Activated naive CD4-positive, alpha-beta T cell treated with anti-CD3 and anti-CD28 coated beads for 36 hours (primary cell): ENCODE results near the gene PATJ. TPM values are rescaled to one million over a fixed set of nuclear protein-coding genes. Genes with fewer than 3 reads are reported as not detected.
A peak's percentile ranks its signal among the peaks of the same experiment; 100 is the strongest.

Experiments
- CTCF ChIA-PET: fragments of 350-600 bp; sonication (Branson Sonifier 250); formaldehyde crosslinking; loops from one replicate; lab custom pipeline; 2021; ENCODE audit warnings: antibody characterized with exemption; lab: Charles Lee
- DNase-seq: peaks from one replicate; pipeline ENCODE4 v3.0.0-alpha.2; 2020
- H3K27ac Mint-ChIP-seq: one replicate; pipeline ENCODE4 v1.8.0; 2021; ENCODE audit warnings: mild to moderate bottlenecking, mixed read lengths
- H3K27me3 Mint-ChIP-seq: one replicate; pipeline ENCODE4 v1.8.0; 2021; ENCODE audit warnings: low read depth, mixed read lengths
- H3K36me3 Mint-ChIP-seq: one replicate; pipeline ENCODE4 v1.8.0; 2021; ENCODE audit warnings: low read depth, mixed read lengths
- H3K4me1 Mint-ChIP-seq: one replicate; pipeline ENCODE4 v1.8.0; 2021; ENCODE audit warnings: low read depth, mixed read lengths
- H3K4me3 Mint-ChIP-seq: one replicate; pipeline ENCODE4 v1.8.0; 2021; ENCODE audit warnings: mild to moderate bottlenecking, moderate library complexity, mixed read lengths
- H3K9me3 Mint-ChIP-seq: one replicate; pipeline ENCODE4 v1.8.0; 2021; ENCODE audit warnings: mixed read lengths
- intact Hi-C: fragments of 100-400 bp; cut with micrococcal nuclease; formaldehyde crosslinking; loops from one replicate; pipeline ENCODE4 v1.15.1; 2023
- total RNA-seq, 2 experiments: library from RNA; stranded (reverse); gene quantifications; one replicate each; pipeline ENCODE4 v1.2.3, GENCODE V29; 2021

PATJ gene
- total RNA-seq, 2 experiments from 2014 or later: 13.3 to 13.5 TPM

DNA sequence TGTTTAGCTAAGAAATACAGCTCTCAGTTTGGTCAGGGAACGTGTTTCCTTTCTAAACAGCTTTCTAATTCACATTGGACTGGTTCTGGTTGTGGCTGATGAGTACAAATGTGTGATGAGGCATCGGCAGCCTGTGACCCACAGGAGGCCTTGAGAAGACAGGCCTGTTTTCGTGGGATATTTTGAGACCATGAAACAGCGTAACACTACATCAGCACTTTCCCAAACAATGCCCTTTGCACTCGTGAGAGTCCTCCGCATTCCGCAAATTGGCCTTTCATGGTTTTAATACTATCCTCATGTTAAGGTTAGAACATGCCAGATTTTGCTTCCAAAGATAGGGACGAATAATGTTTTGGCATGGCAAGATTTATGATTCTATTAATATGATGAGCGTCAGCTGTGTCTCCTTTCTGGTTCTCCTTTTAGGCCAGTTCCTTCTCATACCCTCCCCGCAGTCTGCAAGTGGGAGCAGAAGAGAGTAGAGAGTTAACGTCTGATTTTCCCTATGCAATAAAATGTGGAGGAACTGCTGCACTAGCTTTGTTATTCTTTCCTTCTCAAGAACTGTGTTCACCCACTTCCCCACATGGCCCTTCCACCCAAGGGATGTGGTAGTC is 368.0 kb downstream of the PATJ start:
- H3K9me3 Mint-ChIP-seq: no peaks in the 10 kb centered on the region
- H3K4me3 Mint-ChIP-seq: no peak overlapping the region
- H3K4me1 Mint-ChIP-seq: no peaks in the 10 kb centered on the region
- intact Hi-C loops: no loop called here
- DNase-seq: no peak
- H3K27ac Mint-ChIP-seq: no peak overlapping the region
- peaks cover 2% of the 10 kb centered on the region for H3K36me3 Mint-ChIP-seq
- no peaks in the 10 kb centered on the region for H3K27me3 Mint-ChIP-seq
- CTCF ChIA-PET: interaction anchor here (0.6 kb wide), 1 partner anchor 92 kb away, joined by 6 read pairs; no protein-coding TSS in a partner anchor

DNA sequence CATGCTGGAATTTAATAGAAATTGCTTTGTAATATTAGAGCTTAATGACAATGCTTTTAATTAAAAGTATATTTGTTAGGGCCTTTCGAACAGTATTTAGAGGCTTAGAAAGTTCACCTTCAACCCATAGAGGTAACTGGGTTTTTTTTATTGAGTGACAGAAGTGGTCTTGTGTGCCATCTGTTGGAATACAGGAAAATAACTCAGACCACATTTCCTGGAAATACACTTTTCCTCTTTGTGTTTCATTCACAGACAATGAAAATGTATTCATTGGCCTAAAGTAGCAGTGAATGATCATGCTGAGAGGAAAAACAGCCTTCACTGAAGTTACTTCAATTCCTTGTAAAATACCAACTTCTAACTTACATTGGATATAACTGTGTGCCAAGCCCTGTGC is 368.8 kb downstream of the PATJ start:
- H3K27ac Mint-ChIP-seq: no peak overlapping the region
- intact Hi-C loops: no loop called here
- no peak overlapping the region for H3K4me3 Mint-ChIP-seq
- no peak for DNase-seq
- no peaks in the 10 kb centered on the region for H3K9me3 Mint-ChIP-seq
- no peaks in the 10 kb centered on the region for H3K27me3 Mint-ChIP-seq
- H3K4me1 Mint-ChIP-seq: no peaks in the 10 kb centered on the region
- H3K36me3 Mint-ChIP-seq: peaks cover 2% of the 10 kb centered on the region
- CTCF ChIA-PET: no interaction called here

DNA sequence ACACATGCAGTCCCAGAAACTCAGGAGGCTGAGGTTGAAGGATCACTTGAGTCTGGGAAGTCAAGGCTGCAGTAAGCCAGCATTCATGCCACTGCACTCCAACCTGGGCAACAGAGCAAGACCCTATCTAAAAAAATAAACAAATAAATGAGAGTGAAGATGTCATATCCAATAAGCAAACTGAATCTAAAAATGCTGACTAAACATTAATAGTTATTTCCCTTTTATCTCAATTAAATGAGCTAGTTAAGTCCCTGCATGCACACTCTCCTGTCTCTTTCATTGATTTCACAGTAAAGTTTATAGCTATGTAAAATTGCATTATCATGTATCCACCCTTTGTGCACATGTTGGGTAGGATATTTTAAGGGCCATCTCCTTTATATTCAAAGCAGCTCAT is 371.2 kb downstream of the PATJ start:
- Mint-ChIP-seq H3K4me3 (no peak overlapping the region), H3K36me3 (peaks cover 8% of the 10 kb centered on the region), H3K9me3 (no peaks in the 10 kb centered on the region), H3K27me3 (no peaks in the 10 kb centered on the region), H3K4me1 (no peaks in the 10 kb centered on the region), H3K27ac (no peak overlapping the region)
- DNase-seq: no peak
- intact Hi-C loops: no loop called here
- CTCF ChIA-PET: interaction anchor here (0.6 kb wide), 1 partner anchor 31 kb away, joined by 3 read pairs; no protein-coding TSS in a partner anchor

DNA sequence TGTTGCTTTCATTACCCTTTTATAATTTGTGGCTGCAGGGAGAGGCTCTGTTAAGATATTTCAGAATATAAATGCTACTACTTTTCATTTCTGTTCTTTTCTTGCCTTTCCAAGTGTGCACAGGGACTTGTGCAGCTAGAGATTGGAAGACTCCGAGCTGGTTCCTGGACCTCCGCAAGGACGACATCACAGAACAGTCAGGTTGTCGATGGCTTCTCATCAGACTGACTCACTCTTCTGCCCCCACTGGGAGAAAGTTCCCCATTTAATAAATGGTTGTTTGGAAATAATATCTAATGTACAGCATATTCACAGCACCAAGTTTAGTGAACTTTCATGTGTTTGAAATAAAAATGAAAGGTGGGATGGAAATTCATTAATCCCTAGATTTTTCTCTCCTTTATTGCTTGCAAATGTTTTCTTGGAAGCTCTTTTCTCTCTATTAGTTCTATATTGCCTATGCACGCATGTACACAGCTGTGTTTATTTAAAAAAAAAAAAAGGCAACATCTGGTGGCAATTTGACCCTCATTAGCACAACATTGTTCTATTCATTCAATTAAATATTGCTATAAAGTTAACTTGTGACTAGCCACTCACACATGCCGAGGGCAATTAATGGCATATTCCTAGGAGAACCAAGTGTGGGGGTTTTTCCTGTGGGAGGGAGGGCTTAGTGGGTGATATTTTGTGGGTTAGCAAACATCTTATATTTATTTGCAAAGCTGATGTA is 374.9 kb downstream of the PATJ start:
- H3K9me3 Mint-ChIP-seq: no peaks in the 10 kb centered on the region
- no peaks in the 10 kb centered on the region for H3K27me3 Mint-ChIP-seq
- intact Hi-C loops: no loop called here
- H3K27ac Mint-ChIP-seq: no peak overlapping the region
- H3K4me1 Mint-ChIP-seq: no peaks in the 10 kb centered on the region
- no peak overlapping the region for H3K4me3 Mint-ChIP-seq
- peaks cover 9% of the 10 kb centered on the region for H3K36me3 Mint-ChIP-seq
- CTCF ChIA-PET: interaction anchor here (0.6 to 2.1 kb wide), 5 partner anchors 14 to 290 kb away, joined by 4 to 8 read pairs (median 6); no protein-coding TSS in a partner anchor
- DNase-seq: no peak

DNA sequence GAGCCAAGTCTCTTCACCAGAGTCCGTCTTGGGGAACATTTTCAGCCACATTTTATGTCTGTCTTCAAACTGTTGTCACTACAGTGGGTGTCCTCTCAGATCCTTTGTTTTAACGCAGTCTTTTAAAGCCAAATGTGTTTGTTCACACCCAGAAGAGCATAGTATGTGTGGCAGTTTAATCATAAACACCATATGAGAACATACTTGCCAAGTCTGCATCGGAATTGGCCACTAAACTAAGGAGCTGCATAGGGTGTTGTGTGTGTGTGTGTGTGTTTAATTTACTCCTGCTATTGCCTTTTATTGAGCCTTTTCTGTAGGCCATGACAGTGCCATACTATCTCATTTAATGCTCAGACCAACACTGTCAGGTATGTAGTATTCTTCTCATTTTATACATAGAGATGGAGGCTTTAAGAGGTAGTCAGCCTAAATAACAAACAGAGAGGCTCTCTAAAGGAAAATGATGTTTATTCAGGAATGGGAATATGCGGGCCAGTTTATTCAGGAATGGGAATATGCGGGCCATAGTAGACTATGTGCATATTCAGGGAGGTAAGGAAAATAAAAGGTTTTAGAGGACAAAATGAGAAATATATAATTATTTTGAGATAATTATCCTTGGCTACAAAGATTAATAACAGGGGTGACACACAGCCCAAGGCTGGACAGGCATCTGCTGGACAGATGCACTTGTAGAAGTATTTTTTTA is 384.5 kb downstream of the PATJ start:
- Mint-ChIP-seq H3K4me3 (no peak overlapping the region), H3K27ac (no peak overlapping the region), H3K9me3 (no peaks in the 10 kb centered on the region), H3K4me1 (no peaks in the 10 kb centered on the region), H3K27me3 (no peaks in the 10 kb centered on the region), H3K36me3 (peaks cover 7% of the 10 kb centered on the region)
- no peak for DNase-seq
- intact Hi-C loops: no loop called here
- CTCF ChIA-PET: interaction anchor here (1.4 to 1.8 kb wide), 2 partner anchors 9 to 44 kb away, joined by 5 to 7 read pairs; no protein-coding TSS in a partner anchor

DNA sequence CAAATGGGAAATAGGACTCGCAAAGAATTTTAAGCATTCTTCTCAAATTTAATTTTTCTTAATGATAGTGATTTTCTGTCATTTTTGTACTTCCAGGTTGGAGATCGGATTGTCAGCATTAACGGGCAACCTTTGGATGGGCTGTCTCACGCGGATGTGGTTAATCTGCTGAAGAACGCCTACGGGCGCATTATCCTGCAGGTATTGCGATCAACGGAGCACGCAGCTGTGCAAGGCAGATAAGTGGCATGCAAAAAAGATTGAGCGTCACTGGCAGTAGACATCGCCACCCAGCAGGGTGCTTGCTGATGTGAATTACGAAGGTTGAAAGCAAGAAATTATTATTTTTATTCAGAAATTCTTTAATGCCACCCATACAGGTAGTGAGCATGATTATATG is 386.5 kb downstream of the PATJ start:
- intact Hi-C loops: no loop called here
- Mint-ChIP-seq H3K9me3 (no peaks in the 10 kb centered on the region), H3K27me3 (no peaks in the 10 kb centered on the region), H3K36me3 (peaks cover 7% of the 10 kb centered on the region), H3K27ac (no peak overlapping the region), H3K4me1 (no peaks in the 10 kb centered on the region), H3K4me3 (no peak overlapping the region)
- CTCF ChIA-PET: interaction anchor here (0.9 to 3.6 kb wide), 3 partner anchors 16 to 46 kb away, joined by 4 to 20 read pairs (median 9); no protein-coding TSS in a partner anchor
- no peak for DNase-seq

DNA sequence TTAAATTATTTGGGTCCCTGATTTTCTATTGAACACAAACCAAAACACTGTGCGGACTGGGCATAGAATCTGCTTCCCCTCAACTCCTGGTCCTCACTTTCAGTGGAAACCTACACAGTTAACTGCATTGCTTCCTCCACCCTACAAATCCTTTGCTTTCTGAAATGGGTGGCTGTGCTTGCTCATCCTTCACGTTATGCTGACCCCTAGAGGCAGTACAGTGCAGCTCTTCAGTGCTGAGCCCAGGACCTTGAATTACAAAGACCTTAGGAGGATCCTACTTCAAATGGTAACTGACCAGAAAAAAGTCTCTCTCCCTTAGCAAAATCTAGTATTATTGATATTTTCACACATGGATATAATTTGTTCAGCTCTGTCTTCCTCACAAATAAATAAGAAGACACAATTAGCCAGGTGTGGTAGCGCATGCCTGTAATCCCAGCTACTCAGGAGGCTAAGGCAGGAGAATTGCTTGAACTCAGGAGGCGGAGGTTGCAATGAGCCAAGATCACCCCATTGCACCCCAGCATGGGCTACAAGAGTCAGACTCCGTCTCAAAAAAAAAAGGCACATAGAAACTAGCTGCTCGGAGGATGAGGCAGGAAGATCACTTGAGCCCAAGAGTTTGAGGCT is 388.9 kb downstream of the PATJ start:
- Mint-ChIP-seq H3K27ac (no peak overlapping the region), H3K9me3 (no peaks in the 10 kb centered on the region), H3K4me3 (no peak overlapping the region), H3K4me1 (no peaks in the 10 kb centered on the region), H3K27me3 (no peaks in the 10 kb centered on the region), H3K36me3 (peaks cover 7% of the 10 kb centered on the region)
- peak; percentile 57 for DNase-seq
- CTCF ChIA-PET: interaction anchor here (0.6 to 3.6 kb wide), 21 partner anchors 10 to 511 kb away, joined by 3 to 20 read pairs (median 4); no protein-coding TSS in a partner anchor
- intact Hi-C loops: loop anchor here (1.0 to 10.0 kb wide), 2 partner anchors 49 to 176 kb away; no protein-coding TSS in a partner anchor

DNA sequence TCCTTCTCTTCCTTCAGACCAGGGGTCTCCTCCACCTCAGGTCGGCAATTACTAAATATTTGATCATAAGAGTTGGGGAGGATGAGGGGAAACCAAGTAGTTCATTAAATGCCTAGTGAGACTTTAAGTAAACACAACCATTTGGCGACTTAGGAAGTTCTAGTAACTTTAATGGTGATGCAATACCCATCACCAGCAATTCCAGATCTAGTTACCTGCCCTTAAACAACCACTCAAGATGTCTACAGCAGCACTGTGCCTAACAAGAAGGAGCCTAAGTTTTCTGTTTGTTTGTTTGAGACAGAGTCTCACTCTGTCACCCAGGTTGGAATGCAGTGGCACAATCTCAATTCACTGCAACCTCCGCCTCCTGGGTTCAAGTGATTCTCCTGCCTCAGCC is 395.7 kb downstream of the PATJ start:
- Mint-ChIP-seq H3K4me1 (no peaks in the 10 kb centered on the region), H3K4me3 (no peak overlapping the region), H3K27me3 (no peaks in the 10 kb centered on the region), H3K9me3 (no peaks in the 10 kb centered on the region), H3K27ac (no peak overlapping the region), H3K36me3 (no peaks in the 10 kb centered on the region)
- DNase-seq: no peak
- CTCF ChIA-PET: no interaction called here
- intact Hi-C loops: loop anchor here (10.0 kb wide), 1 partner anchor 183 kb away; no protein-coding TSS in a partner anchor

DNA sequence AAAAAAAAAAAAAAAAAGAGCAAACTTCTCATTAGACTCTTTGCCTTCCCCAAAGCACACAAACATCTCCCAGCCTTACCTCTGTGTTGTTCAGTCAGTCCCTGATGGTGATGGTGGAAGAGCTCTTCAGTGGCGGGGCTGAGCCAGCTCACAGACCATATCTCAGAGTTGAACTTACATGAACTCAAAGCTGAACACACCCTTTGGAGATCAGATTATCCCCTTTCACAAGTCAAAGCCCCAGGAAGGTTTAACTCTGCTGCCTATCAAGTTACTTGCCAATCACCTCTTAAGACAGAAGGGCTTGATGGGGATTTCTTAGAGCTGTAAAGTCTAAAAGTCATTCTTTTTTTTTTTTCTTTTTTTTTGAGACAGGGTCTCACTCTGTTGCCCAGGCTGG is 397.1 kb downstream of the PATJ start:
- H3K4me3 Mint-ChIP-seq: no peak overlapping the region
- no peaks in the 10 kb centered on the region for H3K4me1 Mint-ChIP-seq
- H3K27me3 Mint-ChIP-seq: no peaks in the 10 kb centered on the region
- CTCF ChIA-PET: interaction anchor here (0.6 to 1.8 kb wide), 3 partner anchors 57 to 249 kb away, joined by 3 to 10 read pairs (median 4); no protein-coding TSS in a partner anchor
- no peaks in the 10 kb centered on the region for H3K9me3 Mint-ChIP-seq
- intact Hi-C loops: loop anchor here (10.0 kb wide), 1 partner anchor 185 kb away; no protein-coding TSS in a partner anchor
- no peak for DNase-seq
- H3K27ac Mint-ChIP-seq: no peak overlapping the region
- no peaks in the 10 kb centered on the region for H3K36me3 Mint-ChIP-seq

DNA sequence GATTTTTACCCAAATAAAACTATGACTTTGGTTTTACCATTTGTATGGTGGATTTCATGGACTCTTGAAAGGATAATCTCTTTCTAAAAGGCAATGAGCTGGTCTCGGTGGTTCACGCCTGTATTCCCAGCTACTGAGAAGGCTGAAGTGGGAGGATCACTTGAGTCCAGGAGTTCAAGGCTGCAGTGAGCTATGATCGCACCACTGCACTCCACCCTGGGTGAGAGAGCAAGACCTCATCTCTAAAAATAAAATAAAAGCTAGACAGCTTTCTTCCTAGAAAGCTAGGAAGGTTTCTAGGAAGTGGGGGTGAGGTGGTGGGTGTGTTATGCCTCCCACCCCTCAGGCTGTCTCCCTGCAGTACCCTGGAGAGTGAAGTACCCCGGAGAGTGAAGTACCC is 398.4 kb downstream of the PATJ start:
- Mint-ChIP-seq H3K9me3 (no peaks in the 10 kb centered on the region), H3K36me3 (no peaks in the 10 kb centered on the region), H3K4me1 (no peaks in the 10 kb centered on the region), H3K27me3 (no peaks in the 10 kb centered on the region), H3K4me3 (no peak overlapping the region), H3K27ac (no peak overlapping the region)
- no peak for DNase-seq
- CTCF ChIA-PET: interaction anchor here (0.9 to 2.5 kb wide), 3 partner anchors 9 to 58 kb away, joined by 3 to 10 read pairs (median 10); no protein-coding TSS in a partner anchor
- intact Hi-C loops: no loop called here

DNA sequence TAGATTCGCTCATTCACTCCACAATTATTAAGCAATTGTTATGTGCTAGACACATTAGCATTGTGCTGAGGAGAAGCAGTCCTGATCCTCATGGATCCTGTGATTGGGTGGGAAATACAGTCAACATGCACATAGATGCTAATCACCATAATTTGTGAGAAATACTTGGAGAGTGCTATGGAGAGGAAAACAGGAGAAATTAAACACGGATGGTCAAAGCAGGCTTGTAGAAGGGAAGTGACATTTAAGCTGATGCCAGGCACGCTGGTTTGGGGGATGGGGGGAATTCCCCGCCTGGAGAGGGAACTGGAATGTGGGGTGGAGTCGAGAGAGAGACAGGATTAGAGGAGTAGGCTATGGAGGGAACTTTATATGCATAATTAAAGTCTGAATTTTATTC is 400.2 kb downstream of the PATJ start:
- H3K9me3 Mint-ChIP-seq: no peaks in the 10 kb centered on the region
- intact Hi-C loops: no loop called here
- no peaks in the 10 kb centered on the region for H3K36me3 Mint-ChIP-seq
- no peak for DNase-seq
- H3K27me3 Mint-ChIP-seq: no peaks in the 10 kb centered on the region
- CTCF ChIA-PET: no interaction called here
- no peak overlapping the region for H3K4me3 Mint-ChIP-seq
- H3K4me1 Mint-ChIP-seq: no peaks in the 10 kb centered on the region
- no peak overlapping the region for H3K27ac Mint-ChIP-seq
